H1 (cell line): ENCODE measurements around the gene CDK13. TPM values are rescaled to one million over a fixed set of nuclear protein-coding genes. Genes with fewer than 3 reads are reported as not detected.

Experiments used
- HDAC2 ChIP-seq, 2 experiments: fragments of 300-600 bp in 1 of 2; sonication (generic) in 1 of 2; IDR thresholded peaks; 2 replicates each; pipeline ENCODE4 v1.6.1; 2011 to 2012; ENCODE audit warnings: low read depth in 2 of 2, low read length in 2 of 2, mild to moderate bottlenecking in 2 of 2, moderate library complexity in 2 of 2, borderline replicate concordance in 1 of 2, inconsistent platforms in 1 of 2
- polyA plus RNA-seq, 7 experiments: library from polyadenylated mRNA; depleted of rRNA in 3 of 7; stranded (reverse) in 5 of 7; unstranded in 2 of 7; fragments of >200 nt in 5 of 7; fragments of 200-250 nt in 2 of 7; gene quantifications; 1 replicate in 5 of 7; 2 replicates in 1 of 7; 4 replicates in 1 of 7; pipeline versions ENCODE4 v1.2.1 to v1.2.3, GENCODE V29; 2011 to 2013; ENCODE audit warnings: missing spikeins in 2 of 7, mixed read lengths in 2 of 7
- total RNA-seq: library from RNA; stranded (reverse); fragmentation: NEBNext Ultra II Directional; extraction: Animal tissue kit (Norgen Biotek cat#: 25700); gene quantifications from 2 replicates; pipeline ENCODE4 v1.2.1, GENCODE V29; 2021

CDK13 gene
- total and polyA plus RNA-seq, 2 of the 8 experiments (the other 6 are each of a cell fraction or from before 2014, with no cell fraction given), result 22.6 to 49.5 TPM

GRCh38 chr7:39973801-39974200, 23.7 kb downstream of the CDK13 start (continued):
- TF ChIP-seq HDAC2 (IDR thresholded peaks at IDR 0.05; ENCODE audit: borderline replicate concordance in 1 of 2, low read depth in 2 of 2, low read length in 2 of 2), result no peak
